ENCODE results near the gene NOS1AP. TPM values are rescaled to one million over a fixed set of nuclear protein-coding genes. Genes with fewer than 3 reads are reported as not detected.

The NOS1AP gene
- total RNA-seq, 1 donor from 2014 or later = 1.4 TPM

DNA sequence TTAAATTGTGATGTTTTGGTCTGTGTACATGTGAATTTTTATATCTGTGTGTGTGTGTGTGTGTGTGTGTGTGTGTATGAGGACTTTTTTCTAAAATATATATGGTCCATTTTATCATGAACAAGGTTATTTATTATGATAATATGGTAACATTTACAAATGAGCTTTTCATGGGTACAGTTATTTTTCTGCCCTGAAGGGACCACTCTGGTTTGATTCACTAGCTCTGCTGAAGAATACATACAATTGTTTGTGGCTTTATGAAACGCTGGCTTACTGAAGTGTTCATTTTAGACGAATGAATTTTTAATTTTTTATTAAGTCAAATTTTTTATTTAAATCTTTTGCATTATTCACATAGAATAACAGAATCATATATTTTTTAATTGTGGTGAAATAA is 235.2 kb downstream of the NOS1AP start:
- no peak for ATAC-seq

DNA sequence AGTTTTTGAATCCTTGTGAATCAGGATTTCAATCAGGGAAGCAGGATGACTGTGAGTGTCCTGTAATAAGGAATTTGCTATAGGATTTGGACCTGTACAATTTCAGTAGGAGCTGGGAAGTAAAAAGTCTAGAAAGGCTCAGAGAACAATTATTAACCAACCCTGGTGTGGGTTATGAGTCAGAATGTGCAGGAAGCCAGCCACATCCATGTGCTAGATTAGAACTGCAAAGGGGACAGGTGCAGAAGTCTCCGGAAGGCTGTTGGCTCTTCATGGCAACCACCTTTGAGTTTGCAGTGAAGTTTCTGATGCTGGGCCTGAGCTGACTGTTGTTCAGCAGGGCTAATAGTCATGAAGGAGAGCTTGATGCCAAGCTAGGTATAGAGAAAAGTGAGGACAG is 236.5 kb downstream of the NOS1AP start:
- ATAC-seq = peak; percentile 42

DNA sequence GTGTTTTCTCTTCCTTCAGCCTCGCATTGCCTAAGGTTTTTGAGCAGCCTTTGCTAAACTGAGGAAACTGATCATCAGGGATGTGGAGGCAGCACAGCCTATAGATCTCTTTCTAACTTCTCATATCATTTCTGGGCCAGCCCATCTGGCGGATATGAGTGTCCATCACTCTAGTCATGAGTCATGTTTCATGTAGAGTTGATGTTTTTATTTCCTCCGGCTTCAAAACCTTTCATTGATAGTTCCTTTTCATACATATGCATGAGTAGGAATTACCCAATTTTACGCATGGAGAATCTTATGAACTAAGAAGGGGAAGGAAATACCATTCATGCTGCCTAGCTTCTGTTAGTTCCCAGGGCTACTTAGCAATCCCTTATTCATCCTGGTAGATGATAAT is 240.8 kb downstream of the NOS1AP start:
- no peak for ATAC-seq

DNA sequence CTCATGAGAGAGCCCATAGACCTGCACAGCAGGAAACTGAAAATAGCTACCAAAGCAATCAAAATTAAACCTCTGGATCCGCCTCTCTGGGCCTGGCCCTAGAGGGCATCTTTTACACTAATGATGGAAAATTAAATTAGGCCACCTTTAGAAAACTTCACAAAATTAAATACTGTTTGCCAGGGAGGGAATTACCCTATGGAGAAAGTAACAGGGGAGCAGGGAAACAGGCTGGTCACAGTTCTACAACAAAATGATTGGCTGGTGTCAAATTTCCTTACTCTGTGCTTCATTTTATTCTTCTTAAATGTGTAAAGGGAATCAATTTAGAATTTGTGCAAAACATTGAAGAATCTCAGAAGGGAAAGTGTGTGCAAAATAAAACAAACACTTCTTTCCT is 244.7 kb downstream of the NOS1AP start:
- ATAC-seq = no peak

DNA sequence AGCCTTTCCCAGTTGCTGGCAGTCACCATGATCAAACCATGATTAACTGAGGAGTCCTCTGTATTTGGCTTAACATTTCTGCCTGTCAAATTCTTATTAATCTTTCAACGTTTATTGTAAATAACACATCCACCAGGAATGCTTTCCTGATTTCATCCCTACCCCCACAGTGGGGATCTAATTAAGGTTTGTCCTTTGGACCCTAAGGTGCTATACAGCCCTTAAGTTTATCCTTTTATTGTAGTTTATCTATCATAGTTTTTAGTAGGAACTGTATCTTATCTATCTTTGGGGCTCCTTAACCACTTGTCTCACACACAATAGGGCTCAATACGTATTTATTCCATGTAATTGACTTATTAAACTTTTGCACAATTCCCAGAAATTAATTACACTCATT is 246.2 kb downstream of the NOS1AP start:
- ATAC-seq = no peak

DNA sequence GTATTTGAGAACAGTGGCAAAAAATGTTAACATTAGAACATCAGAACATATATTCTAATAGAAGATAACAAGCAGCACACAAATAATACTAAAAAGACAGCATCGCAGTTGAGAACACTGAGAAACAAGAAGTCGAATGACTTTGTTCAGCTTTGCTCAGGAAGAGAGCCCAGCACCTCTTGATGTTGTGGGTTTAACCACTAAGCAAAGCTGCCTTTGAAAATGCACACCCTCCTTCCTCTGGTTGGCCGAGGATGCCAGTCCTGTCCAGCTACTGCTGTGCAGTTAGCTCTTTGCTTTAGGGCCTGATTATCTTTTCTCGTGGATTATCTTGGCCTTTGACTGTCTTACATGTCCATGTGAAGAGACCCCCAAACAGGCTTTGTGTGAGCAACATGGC is 246.7 kb downstream of the NOS1AP start:
- ATAC-seq = no peak

DNA sequence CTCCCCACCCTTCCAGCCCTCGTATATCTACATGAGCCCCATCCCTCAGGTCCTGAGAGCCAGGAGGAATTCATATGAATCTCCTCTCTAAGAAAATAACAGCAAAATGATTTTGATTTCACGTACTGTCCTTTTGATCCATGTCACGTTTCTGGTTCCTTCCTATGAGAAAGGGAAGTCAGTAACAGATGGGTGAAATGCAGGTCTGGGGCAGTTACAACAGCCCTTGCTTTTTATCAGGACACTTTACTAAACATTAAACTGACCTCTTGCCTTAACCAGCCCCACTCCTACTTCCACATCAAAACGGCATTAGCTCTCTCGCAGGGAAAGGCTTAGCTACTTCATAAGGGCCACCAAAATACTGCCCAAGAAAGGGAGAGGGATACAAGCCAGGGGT is 248.1 kb downstream of the NOS1AP start:
- no peak for ATAC-seq

DNA sequence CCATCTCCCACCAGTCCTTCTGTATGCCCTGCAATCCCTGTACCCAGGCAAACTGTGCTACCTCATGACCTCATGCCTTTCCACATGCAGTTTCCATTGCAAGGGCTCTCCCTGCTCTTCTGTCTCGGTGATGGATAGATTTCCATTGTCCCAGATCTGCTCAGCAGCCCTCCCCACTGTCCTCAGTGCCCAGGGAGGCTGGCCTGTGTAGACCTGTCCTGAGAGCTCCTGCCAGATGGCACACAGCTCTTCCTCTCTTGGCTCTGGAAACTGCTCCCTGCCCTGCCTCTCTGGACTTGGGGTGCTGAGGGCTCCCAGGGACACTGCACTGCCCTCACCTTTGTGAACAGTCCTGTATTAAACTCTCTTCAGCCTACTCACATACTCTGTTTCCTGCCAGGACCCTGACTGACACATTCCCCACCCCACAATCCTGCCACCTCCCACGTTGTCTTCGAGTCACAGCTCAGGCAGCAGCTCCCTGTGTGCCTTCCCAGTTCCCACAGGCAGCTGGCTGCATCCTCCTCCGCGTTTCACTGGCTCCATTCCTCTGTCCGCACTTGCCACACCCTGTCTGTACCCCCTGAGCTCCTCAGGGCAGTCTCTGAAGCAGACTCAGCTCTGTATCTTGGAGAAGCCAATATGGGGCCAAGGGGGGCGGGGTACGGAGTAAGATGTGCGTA is 250.1 kb downstream of the NOS1AP start:
- peak; percentile 85 for ATAC-seq

DNA sequence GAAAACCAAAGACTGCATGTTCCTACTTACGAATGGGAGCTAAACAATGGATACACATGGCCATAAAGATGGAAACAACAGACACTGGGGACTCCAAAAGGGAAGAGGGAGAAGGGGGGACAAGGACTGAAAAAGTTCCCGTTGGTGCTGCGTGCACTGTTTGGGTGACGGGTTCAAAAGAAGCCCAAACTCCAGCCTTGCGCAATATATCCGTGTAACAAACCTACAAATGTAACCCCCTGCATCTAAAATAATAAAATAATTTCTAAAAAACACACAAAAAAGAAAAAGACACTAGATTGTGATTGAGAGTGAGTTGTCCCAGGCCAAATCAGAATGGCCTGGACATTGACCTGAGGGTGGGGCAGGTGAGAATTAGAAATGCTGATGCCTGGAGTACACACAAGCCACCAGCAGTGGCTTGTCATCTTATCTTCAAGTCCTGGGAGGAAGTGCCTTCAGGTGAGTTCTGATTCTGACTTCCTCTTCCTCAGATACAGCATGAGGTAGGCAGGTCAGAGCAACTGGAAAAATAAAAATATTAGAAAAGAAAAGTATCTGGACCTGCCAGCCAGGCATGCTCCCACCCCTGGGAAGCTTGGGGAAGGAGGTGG is 252.4 kb downstream of the NOS1AP start:
- ATAC-seq = no peak

DNA sequence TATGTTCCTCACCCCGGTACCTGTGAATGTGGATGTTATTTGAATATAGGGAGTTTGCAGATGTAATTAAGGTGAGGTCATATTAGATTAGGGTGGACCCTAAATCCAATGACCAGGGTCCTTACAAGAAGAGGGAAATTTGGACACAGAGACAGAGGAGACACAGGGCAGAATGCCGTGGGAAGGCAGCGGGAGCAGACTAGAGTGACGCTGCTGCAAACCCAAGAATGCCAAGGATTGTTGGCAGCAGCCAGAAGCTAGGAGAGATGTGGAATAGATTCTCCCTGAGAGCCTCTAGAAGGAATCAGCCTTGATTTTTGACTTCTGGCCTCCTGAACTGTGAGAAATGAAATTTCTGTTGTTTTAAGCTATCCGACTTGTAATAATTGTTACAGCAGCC is 253.5 kb downstream of the NOS1AP start:
- ATAC-seq = no peak

DNA sequence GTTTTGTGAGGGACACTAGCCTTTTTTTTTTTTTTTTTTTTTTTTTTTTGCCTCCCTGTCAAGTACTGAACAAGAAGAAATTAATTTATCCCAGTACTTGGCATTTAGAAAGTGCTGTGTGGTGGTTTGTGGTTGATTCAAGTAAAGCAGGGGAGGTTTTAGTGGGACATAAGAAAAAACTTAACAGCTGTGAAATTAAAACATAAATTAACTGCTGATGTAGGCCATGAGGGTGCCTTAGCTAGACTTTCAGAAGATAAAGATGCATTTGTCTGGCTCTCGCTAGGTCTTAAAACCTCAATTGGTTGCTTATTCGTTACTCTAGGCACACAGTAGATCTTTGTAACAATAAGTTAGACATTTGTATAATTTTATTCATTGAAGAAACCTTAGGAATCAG is 254.9 kb downstream of the NOS1AP start:
- no peak for ATAC-seq

DNA sequence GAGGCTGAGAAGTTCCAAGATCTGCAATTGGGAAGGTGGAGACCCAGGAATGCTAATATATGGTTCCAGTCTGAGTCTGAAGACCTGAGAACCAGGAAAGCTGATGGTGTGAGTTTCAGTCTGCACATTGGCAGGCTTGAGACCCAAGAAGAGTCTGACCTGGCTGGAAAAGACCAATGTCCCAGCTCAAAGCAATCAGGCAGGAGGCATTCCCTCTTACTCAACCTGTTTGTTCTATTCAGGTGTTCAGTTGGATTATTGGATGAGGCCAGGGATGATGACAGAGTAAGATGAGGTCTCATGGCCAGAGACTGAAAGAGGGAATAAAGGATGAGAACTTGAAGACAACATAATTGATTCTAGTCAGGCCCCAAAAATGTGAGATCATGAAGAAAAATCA is 257.1 kb downstream of the NOS1AP start:
- no peak for ATAC-seq

DNA sequence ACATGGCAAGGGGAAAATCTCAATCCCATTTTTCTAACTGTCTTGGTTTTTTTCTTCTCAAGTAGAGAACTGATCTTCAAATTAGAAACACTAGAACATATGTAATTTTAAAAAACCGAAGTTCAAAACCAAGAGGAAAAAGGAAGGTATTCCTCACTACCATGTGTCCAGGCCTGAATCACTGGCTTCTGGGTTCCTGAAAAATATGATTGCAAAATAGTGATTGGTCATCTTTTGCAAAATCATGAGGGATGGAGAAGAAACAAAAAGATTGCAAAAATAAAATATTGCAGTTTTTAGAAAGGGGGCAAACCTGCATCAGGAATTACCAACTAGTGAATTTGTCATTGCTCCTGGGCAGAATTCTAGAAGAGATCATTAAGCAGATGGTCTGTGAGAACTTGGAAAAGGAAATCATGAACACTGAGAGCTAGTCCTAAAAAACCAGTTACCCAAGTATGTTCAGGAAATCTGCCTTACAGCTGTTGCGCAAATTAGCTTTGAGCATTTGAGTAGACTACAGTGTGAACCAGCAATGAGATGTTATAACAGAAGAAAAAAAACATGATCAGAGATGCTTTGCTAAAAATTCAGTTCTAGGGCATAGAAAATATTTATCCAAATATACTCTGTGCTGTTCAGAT is 257.8 kb downstream of the NOS1AP start:
- peak; percentile 74 for ATAC-seq

DNA sequence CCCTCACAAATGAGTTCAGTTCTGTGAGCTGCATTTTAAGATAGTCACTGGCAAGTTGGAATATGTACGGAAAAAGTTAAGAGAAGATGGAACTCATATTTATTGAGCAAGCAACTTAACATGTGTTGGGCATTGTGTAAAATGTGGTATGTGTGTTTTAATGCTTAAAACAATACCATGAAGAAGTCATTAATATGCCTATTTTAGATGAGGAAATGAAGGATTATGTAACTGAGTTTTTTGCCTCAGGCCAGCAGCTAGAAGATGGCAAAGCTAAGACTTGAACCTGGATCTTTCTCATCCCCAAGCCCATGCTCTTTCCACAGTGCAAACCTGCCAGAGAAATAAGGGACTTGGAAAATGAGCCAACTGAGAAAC is 258.3 kb downstream of the NOS1AP start:
- no peak for ATAC-seq

DNA sequence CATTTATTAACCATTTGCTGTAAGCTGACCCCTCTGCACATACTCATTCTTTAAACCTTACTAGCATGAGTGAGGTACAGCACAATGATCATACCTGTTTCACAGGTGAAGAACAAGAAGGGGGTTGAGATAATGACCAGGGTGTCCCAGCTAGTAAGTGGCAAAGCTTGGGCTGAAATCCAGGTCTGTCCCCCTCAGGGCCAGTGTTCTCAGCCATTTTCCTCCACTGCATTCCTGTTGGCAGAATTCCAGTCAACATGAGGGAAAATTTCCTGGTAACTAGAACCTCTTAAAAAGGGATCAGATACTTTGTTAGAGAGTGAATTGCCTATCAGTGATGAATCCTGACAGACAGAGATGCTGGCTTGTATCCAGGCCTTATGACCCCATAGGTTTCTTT is 259.0 kb downstream of the NOS1AP start:
- no peak for ATAC-seq

DNA sequence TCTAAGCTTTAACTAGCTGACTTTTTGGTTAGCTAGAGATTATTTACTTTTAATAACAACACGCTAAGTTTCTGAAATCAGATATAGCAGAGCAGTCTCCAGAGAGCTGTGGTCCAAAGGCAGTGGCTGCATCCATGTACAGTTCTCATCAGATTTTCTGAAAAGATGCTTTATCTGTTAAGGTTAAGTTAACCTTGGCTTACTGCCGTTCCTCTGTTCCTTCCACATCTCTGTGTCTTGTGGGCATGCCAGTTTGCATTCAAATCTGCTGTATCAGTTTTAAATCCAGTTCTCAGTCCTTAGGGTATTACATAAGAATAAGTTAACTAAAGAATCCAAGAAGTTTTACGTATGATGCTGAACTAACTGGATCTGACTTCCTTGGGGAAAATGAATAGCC is 260.3 kb downstream of the NOS1AP start:
- no peak for ATAC-seq

DNA sequence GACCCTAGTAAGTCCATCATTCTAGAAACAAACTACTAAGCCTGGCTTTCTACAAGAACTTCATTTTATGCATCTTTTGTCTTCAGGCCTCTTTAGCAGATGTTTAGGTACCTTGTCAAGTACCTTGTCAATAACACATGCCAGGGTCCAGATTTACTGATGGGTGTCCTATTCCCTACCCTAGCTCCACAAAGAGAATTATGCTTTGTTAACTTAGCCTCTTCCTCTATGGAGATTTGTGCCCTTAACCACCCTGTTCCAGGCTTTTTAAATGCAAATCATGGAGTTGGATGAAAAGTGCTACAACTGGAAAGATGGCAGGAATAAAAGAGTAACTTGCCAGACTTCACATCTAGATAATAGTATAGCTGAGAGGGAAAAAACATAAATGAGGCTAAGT is 264.5 kb downstream of the NOS1AP start:
- no peak for ATAC-seq

DNA sequence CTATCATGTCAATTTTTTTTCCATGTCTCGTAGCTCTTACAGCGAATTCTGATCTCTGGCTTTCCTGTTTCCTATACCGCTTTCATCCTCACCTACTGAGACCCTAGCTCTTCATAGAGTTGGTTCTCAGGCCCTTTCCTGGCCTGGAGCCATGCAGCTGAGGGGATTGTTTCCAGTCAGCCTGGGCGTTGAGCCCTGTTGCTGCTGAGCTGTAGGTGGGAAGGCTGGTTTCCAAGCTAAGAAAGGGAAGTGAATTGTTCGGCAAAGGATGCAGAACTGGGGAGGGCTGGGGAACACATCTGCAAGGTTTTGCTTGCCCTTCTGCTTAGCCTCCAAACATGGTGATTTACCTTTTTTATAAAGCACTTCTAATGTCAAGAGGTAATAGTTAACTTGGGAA is 265.6 kb downstream of the NOS1AP start:
- ATAC-seq = no peak

DNA sequence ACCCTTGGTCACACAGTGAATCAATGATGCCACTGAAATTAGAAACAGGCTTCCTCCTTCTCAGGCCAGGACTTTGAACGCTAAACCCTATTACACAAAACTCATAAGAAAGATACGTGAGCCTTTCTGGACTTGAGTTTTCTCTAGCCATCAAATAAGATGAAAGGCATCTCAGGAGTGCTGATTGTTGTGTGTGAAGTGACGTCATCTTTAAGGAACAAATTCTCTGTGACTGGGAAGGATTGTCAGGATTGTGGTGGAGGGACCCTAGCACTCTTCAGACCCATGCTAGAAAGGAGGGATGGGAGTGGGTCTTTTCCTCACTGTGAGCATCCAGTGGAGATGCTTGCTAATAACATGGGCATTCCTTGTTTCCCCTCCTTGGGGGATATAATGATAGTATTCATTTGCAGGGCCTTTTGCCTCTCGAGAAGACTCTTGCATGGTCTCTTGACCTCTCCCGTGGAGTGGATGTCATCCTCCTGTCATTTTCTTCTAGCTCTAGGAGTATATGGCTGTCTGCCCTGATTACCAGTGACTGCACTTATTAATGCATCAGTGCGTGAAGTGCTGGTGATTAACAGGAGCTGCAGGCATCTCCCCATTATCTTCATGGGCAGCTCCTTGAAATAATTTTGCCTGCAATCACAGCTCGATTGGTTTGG is 267.3 kb downstream of the NOS1AP start:
- no peak for ATAC-seq

DNA sequence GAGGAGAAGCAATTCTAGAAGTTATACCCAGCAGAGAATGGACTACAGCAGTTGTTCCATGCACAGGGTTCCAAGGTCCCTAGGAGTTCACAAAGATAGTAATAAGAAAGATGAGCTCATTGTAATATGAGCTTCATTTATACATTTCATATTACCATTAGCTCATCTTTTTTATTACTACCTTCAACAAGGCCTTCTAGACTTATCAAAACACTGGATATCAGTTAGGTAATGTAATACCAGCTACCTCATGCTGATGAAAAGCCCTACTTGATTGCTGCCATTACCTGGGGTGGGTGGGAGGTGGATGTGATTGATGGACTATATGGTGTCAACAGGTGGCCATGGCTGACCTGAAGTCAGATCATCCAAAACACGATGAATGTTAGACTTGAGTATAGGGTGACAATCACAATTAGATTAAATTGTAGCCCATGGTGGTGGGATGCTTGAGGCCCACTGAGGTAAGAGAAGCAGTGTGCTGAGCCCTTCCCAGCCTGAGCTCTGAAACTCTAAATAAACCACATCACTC is 273.0 kb downstream of the NOS1AP start:
- no peak for ATAC-seq

DNA sequence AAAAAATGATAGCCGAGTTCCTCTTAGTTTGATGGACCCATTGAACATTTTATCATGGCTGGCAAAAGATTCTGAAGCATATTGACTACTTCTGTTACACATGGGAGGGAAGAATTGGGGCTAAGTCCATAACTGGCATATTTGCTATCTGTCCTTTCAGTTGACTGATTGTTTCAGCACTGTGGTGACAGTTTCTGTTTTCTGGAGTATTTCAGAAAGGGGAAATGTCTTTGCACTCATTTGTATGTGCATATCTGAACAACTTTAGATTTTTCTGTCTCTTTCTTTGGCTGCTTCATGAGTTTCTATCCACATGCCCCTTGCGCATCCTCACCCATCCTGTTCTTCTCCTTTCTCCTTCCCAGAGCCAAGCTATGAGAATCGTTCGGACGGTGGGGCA is 274.0 kb downstream of the NOS1AP start:
- no peak for ATAC-seq

DNA sequence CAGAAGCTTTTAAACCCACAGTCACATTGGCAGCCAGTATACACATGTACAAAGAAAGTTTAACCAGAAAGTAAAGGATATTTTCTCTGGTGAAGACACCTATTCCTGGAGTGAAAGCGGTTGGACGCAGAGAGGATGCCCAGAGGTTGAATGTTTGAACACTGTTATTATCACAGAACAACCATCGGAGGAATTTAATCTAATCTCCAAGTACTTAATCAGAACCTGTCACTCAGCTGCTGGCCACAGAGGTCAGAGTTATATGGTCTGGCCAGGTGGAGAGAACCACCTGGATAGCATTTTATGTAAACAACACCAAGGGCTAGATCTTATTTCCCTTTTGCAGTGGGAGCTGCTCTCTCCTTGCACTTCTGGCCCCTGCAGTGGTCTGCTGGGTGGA is 277.8 kb downstream of the NOS1AP start:
- ATAC-seq = no peak

DNA sequence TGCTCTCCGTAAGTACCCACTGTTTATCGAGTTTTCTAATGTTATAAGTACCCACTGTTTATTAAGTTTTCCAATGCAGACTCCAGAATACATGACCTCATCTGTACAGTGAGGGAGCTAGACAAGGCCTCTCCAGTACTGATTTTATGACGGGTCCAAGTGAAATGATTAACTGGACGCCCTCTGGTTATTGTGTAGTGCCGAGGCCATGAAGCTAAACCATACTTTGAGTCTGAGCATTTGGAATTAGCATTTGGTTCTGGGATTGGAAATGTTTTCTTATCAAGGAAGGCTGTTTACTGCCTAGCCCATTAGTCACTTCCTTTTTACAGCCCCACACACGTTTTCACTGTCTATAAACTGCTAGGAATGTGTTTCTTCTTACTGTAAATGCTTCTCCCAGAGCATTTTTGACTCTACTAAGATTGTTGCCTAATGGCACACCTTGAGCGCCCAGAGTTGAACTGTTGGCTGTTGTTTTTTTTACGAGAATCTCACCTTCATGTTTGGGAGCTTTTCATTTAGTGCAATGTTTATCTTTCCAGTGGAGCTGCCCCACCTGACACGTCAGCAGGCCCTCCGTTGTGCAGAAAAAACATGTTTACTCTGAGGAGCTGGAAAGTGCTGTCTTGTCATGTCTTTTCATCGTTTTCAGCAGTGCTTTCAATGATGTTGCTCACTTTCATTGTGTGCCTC is 280.3 kb downstream of the NOS1AP start:
- ATAC-seq = peak; percentile 64
